Activated naive CD8-positive, alpha-beta T cell (primary cell): ENCODE results near the gene PTBP1.
"Not testable (repeated sequence)": the region's sequence is repeated elsewhere in the genome, so short reads cannot be mapped to it uniquely, and the experiment has no call there.

Experiments used
- H3K27ac Mint-ChIP-seq: one replicate; pipeline ENCODE4 v1.8.0; 2021; ENCODE audit warnings: mixed read lengths
- H3K27me3 Mint-ChIP-seq: one replicate; pipeline ENCODE4 v1.8.0; 2021; ENCODE audit warnings: mixed read lengths
- H3K36me3 Mint-ChIP-seq: one replicate; pipeline ENCODE4 v1.8.0; 2021; ENCODE audit warnings: mixed read lengths
- H3K4me1 Mint-ChIP-seq: one replicate; pipeline ENCODE4 v1.8.0; 2021; ENCODE audit warnings: low read depth, mixed read lengths
- H3K4me3 Mint-ChIP-seq: one replicate; pipeline ENCODE4 v1.8.0; 2021; ENCODE audit warnings: mild to moderate bottlenecking, mixed read lengths
- H3K9me3 Mint-ChIP-seq: one replicate; pipeline ENCODE4 v1.8.0; 2021; ENCODE audit warnings: low read depth, mixed read lengths

PTBP1 gene

GRCh38 chr19:820212-820611, 23.0 kb downstream of the PTBP1 start:
- H3K4me1 Mint-ChIP-seq, H3K27me3 Mint-ChIP-seq, H3K36me3 Mint-ChIP-seq, H3K9me3 Mint-ChIP-seq, H3K27ac Mint-ChIP-seq, H3K4me3 Mint-ChIP-seq: not testable (repeated sequence)

- H3K36me3 Mint-ChIP-seq: peaks cover 4% of the 10 kb centered on the region
- H3K4me3 Mint-ChIP-seq: peak overlapping the region; percentile 38
- H3K27ac Mint-ChIP-seq: no peak overlapping the region
- no peaks in the 10 kb centered on the region for H3K27me3 Mint-ChIP-seq
- H3K4me1 Mint-ChIP-seq: no peaks in the 10 kb centered on the region
- H3K9me3 Mint-ChIP-seq: no peaks in the 10 kb centered on the region
Measured at GRCh38 chr19:821231-821824, 24.1 kb downstream of the PTBP1 start.

DNA sequence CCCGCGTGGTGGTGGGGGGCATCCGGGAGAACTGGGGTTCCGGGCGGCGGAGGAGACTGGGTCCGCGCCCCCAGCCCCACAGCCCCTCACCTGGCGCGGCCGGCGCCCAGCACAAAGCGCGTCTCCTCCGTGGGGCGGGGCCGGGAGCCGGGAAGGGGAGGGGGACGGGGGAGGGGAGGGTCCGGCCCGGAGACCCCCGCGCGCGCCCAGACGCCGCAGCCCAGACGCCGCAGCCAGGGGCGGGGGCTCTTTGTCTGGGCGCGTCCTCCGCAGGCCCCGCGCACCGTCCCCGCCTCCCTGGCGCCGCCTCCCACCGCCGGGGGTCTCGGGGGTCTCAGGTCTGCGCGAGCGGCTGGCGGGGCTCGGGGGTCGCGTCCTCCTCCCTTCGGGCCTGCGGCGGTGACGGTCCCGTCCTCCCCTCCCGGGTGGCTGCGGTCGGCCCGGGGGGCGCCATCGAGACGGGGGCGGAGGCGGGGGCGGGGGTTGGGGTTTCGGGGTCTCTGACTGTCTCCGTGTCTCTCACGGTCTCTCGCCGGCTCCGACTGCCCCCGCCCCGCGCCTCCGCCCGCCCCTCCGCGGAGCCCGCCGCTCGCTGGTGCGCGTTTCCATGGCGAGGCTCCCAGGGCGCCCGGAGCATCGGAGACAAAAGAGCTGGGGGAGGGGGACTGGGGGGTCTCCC, 24.7 kb downstream of the PTBP1 start, which contains the start of gene PLPPR3:
PLPPR3 (minus strand) TSS at position 131 of the 679 bp plus-strand sequence. CDS start 396 bp downstream, outside the sequence.
- Mint-ChIP-seq H3K4me1 (no peaks in the 10 kb centered on the region), H3K27ac (no peak within 1 kb of the TSS), H3K4me3 (peak within 1 kb of the TSS; percentile 58)

DNA sequence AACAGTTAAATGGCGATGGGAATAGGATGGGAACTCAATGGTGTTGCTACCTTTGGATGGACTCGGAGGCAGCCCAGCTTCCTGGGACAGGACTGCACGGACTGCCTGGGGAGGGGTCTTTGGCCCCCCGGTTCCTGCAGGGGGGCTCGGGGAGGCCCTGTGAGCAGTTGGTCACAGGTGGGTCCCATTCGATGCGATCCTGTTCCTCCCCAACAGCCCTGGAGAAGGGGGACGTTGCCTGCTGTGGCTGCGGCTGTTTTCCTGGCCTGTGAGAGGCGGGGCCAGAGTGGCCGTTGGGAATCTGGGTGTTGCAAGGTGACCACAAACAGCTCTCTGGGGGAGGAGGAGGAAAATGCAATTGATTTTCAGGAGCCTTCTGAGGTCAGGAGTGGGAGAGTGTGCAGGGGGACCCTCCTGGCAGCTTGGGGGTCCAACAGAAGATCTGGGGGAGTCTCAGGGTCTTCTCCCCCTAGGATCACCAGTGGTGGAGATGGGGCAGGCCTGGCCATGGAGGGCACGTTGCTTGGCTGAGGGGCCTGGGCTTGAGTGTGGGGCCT, 26.4 kb downstream of the PTBP1 start:
- H3K36me3 Mint-ChIP-seq: no peaks in the 10 kb centered on the region
- H3K27ac Mint-ChIP-seq: no peak overlapping the region
- H3K4me3 Mint-ChIP-seq: no peak overlapping the region

More for the DNA sequence above, 24.7 kb downstream of the PTBP1 start, which contains the start of gene PLPPR3:
- no peaks in the 10 kb centered on the region for H3K9me3 Mint-ChIP-seq
- no peaks in the 10 kb centered on the region for H3K27me3 Mint-ChIP-seq
- no peaks in the 10 kb centered on the region for H3K36me3 Mint-ChIP-seq

GRCh38 chr19:824885-825284, 27.6 kb downstream of the PTBP1 start:
- Mint-ChIP-seq H3K4me1 (no peaks in the 10 kb centered on the region), H3K27me3 (no peaks in the 10 kb centered on the region), H3K36me3 (no peaks in the 10 kb centered on the region), H3K27ac (no peak overlapping the region), H3K9me3 (no peaks in the 10 kb centered on the region), H3K4me3 (no peak overlapping the region)

More for the DNA sequence above, 26.4 kb downstream of the PTBP1 start:
- no peaks in the 10 kb centered on the region for H3K27me3 Mint-ChIP-seq
- H3K4me1 Mint-ChIP-seq: no peaks in the 10 kb centered on the region
- no peaks in the 10 kb centered on the region for H3K9me3 Mint-ChIP-seq

DNA sequence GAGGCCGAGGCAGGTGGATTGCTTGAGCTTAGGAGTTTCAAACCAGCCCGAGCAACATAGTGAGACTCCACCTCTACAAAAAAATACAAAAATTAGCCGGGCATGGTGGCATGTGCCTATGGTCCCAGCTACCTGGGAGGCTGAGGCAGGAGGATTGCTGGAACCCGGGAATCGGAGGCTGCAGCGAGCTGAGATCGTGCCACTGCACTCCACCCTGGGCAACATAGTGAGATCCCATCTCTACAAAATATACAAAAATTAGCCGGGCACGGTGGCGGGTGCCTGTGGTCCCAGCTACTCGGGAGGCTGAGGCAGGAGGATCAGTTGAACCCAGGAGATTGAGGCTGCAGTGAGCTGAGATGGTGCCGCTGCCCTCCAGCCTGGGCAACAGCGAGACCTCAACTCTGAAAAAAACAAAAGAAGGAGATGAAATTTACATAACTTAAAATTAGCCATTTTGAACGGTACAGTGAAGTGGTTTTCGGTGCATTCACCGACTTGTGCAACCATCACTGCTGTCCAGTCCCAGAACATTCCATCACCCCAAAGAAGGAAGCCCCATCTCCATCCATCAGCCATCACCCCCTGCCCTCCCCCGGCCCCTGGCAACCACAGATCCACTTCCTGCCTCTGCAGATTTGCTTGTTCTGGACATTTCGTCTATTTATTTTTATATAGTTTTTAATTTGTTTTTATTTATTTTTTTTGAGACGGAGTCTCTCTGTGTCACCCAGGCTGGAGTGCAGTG, 28.8 kb downstream of the PTBP1 start:
- no peaks in the 10 kb centered on the region for H3K36me3 Mint-ChIP-seq
- H3K4me3 Mint-ChIP-seq: no peak overlapping the region
- H3K27ac Mint-ChIP-seq: no peak overlapping the region
- no peaks in the 10 kb centered on the region for H3K27me3 Mint-ChIP-seq
- no peaks in the 10 kb centered on the region for H3K4me1 Mint-ChIP-seq
- no peaks in the 10 kb centered on the region for H3K9me3 Mint-ChIP-seq

DNA sequence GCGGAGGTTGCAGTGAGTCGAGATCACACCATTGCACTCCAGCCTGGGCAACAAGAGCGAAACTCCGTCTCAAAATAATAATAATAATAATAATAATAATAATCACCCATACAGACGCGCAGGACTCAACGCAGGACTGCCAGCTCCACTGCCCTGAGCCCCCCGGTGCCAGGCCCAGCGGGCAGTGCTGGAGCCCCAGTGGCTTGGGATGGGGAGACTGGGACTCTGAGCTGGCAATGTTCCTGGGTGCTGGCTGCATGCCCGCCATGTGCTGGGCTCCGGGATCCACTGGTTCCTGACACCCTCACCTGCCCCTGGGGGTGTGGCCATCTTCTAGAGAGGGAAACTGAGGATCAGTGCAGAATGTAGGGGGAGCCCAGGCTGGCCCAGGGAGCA, 30.1 kb downstream of the PTBP1 start:
- Mint-ChIP-seq H3K36me3 (no peaks in the 10 kb centered on the region), H3K4me3 (no peak overlapping the region), H3K27ac (no peak overlapping the region), H3K27me3 (no peaks in the 10 kb centered on the region), H3K9me3 (no peaks in the 10 kb centered on the region), H3K4me1 (no peaks in the 10 kb centered on the region)

- no peak within 1 kb of the TSS for H3K27ac Mint-ChIP-seq
- no peaks in the 10 kb centered on the region for H3K36me3 Mint-ChIP-seq
- no peaks in the 10 kb centered on the region for H3K4me1 Mint-ChIP-seq
- no peaks in the 10 kb centered on the region for H3K9me3 Mint-ChIP-seq
- no peak within 1 kb of the TSS for H3K4me3 Mint-ChIP-seq
- H3K27me3 Mint-ChIP-seq: no peaks in the 10 kb centered on the region
Measured at GRCh38 chr19:827710-828321, 30.6 kb downstream of the PTBP1 start, which contains the start of gene AZU1. Gene AZU1 (plus strand): TSS chr19:827837. CDS start chr19:827847, 10 bp downstream.

DNA sequence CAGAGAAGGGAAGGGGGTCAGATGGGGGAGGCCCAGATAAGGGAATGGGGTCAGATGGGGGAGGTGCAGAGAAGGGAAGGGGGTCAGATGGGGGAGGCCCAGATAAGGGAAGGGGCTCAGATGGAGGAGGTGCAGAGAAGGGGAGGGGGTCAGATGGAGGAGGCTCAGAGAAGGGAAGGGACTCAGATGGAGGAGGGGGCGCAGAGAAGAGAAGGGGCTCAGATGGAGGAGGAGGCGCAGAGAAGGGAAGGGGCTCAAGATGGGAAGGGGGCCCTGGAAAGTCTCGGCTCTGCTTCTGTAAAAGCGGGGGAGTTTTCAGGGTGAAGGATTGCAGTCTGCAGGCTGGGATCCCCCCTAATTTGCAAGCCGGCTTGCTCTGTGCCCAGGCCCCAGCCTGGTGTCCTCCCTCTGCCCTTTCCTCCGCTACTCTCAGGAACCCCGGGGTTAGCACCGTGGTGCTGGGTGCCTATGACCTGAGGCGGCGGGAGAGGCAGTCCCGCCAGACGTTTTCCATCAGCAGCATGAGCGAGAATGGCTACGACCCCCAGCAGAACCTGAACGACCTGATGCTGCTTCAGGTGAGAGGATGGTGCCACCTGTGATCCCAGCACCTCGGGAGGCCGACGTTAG, 32.0 kb downstream of the PTBP1 start:
- H3K9me3 Mint-ChIP-seq: no peaks in the 10 kb centered on the region
- no peak overlapping the region for H3K4me3 Mint-ChIP-seq
- H3K27me3 Mint-ChIP-seq: no peaks in the 10 kb centered on the region
- H3K4me1 Mint-ChIP-seq: no peaks in the 10 kb centered on the region
- H3K36me3 Mint-ChIP-seq: no peaks in the 10 kb centered on the region
- H3K27ac Mint-ChIP-seq: no peak overlapping the region

DNA sequence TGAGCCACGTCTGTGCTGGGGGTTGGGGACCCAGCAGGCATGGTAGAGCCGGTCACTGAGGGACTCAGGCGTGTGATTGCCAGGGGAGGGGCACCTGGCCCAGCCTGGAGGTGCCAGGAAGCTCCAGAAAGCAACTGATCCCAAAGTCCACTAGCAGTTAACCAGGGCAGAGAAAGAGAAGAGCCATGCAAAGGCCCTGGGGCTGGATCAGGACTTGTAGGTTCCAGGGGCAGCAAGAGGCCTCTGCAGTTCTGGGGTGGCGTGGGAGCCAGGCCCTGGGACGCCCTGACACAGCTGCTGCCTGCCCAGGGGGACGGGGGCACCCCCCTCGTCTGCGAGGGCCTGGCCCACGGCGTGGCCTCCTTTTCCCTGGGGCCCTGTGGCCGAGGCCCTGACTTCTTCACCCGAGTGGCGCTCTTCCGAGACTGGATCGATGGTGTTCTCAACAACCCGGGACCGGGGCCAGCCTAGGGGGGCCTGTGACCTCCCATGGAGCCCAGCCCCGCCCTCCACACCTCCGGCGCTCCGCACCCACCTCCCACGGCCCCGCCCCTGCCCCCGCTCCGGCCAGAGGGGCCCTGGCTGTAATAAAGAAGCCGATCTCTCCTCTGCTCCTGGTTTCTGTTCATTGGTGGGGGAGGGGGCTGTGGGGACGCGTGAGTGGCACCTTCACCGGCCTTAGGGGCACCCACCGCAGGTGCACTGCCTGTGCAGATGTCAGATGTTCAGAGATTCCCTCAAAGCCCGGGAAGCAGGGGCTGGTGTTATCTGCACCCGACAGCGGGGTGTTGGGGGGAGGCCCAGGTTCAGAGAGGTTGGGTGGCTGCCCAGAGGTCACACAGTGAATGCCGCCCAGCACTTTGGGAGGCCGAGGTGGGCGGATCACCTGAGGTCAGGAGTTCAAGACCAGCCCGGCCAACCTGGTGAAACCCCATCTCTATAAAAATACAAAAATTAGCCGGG, 34.4 kb downstream of the PTBP1 start:
- H3K36me3 Mint-ChIP-seq: no peaks in the 10 kb centered on the region
- H3K27ac Mint-ChIP-seq: no peak overlapping the region
- H3K9me3 Mint-ChIP-seq: no peaks in the 10 kb centered on the region
- peaks cover 4% of the 10 kb centered on the region for H3K27me3 Mint-ChIP-seq
- H3K4me3 Mint-ChIP-seq: no peak overlapping the region
- no peaks in the 10 kb centered on the region for H3K4me1 Mint-ChIP-seq

- Mint-ChIP-seq H3K4me1 (no peaks in the 10 kb centered on the region), H3K9me3 (no peaks in the 10 kb centered on the region), H3K4me3 (no peak overlapping the region), H3K27ac (no peak overlapping the region), H3K36me3 (no peaks in the 10 kb centered on the region), H3K27me3 (peaks cover 4% of the 10 kb centered on the region)
Measured at GRCh38 chr19:834216-834615, 37.0 kb downstream of the PTBP1 start.

DNA sequence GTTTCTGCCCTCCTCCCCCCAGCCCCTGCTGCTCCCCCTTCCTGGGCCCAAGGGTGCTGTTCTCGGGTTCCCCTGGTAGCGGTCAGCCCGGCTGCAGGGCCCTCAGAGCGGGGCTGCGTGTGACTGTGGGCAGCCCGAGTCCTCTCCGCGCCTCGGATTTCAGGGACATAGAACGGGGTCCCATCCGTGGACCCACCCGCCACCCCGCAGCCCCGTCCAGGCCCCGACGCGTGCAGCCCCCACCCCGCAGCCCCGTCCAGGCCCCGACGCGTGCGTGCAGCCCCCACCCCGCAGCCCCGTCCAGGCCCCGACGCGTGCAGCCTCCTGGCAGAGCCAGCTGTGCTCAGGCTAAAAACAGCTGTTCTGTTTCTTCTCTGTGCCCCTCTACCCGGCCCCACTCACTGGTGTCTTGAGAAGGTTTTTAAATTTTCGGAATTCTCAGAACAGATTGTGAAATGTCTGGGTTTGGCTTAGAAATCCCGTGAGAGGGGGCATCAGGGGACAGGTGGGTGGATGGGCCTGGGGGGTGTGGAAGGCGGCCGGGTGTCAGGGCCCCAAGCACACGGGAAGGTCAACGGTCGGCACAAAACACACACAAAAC, 38.1 kb downstream of the PTBP1 start:
- peaks cover 4% of the 10 kb centered on the region for H3K27me3 Mint-ChIP-seq
- no peak overlapping the region for H3K4me3 Mint-ChIP-seq
- H3K4me1 Mint-ChIP-seq: no peaks in the 10 kb centered on the region
- H3K9me3 Mint-ChIP-seq: no peaks in the 10 kb centered on the region
- H3K36me3 Mint-ChIP-seq: no peaks in the 10 kb centered on the region
- no peak overlapping the region for H3K27ac Mint-ChIP-seq

- no peaks in the 10 kb centered on the region for H3K36me3 Mint-ChIP-seq
Measured at GRCh38 chr19:840519-841206, 43.4 kb downstream of the PTBP1 start, which contains the start of gene PRTN3. Gene PRTN3 (plus strand): TSS chr19:840999. CDS start chr19:841009, 10 bp downstream.

More at GRCh38 chr19:840519-841206, 43.4 kb downstream of the PTBP1 start, which contains the start of gene PRTN3:
- Mint-ChIP-seq H3K4me3 (no peak within 1 kb of the TSS), H3K27ac (no peak within 1 kb of the TSS), H3K9me3 (no peaks in the 10 kb centered on the region), H3K4me1 (peaks cover 6% of the 10 kb centered on the region), H3K27me3 (peaks cover 15% of the 10 kb centered on the region)
